Tibial nerve (tissue), 3 donors: ENCODE measurements around the gene SPATA31C1.

ENCODE experiments used
- CTCF ChIP-seq, 5 experiments: fragments of 200-600 bp in 3 of 5; fragments of 450-650 bp in 2 of 5; sonication (generic) in 3 of 5; IDR thresholded peaks; one replicate each; pipeline ENCODE4 v1.5.1; 2016 to 2019; ENCODE audit warnings: antibody characterized with exemption in 5 of 5, mild to moderate bottlenecking in 3 of 5, moderate library complexity in 2 of 5
- POLR2A ChIP-seq, 2 donors: fragments of 450-650 bp; IDR thresholded peaks; one replicate each; pipeline ENCODE4 v1.6.1; 2017; ENCODE audit warnings: antibody characterized with exemption in 2 of 2, mild to moderate bottlenecking in 2 of 2, moderate library complexity in 2 of 2

DNA sequence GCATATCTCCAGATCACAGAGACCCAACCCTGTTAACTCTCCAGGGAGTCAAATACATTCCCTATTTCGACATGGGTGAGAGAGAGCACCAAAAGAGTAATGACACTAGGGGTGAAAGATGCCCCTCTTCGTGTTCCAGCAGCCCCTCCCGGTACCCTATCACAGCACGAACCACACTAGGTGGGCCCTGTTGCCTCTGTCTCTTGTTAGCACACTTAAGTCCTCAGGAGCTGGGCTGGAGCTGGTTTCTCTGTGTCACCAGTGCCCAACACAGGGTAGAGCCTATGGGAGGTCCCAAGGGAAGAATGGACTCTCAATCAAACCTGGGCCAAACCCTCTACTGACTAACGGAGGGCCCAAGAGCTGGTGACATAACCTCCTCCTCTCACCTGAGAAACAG is 55.4 kb downstream of the SPATA31C1 start:
- TF ChIP-seq CTCF (IDR thresholded peaks at IDR 0.05) (no peak), POLR2A (IDR thresholded peaks at IDR 0.05) (no peak)
